ENCODE results near the gene PTPRD. TPM values are rescaled to one million over a fixed set of nuclear protein-coding genes. Genes with fewer than 3 reads are reported as not detected.

PTPRD gene
- total RNA-seq, 1 donor from 2014 or later: 139 TPM

- H3K9me3 Mint-ChIP-seq: no peaks in the 10 kb centered on the region
- H3K4me3 Mint-ChIP-seq: no peak overlapping the region
- H3K4me1 Mint-ChIP-seq: no peaks in the 10 kb centered on the region
- DNase-seq (ENCODE audit: low read depth, low spot score): no peak
- H3K27ac Mint-ChIP-seq (ENCODE audit: unreplicated experiment): no peak overlapping the region
- H3K27me3 Mint-ChIP-seq (ENCODE audit: low read depth): no peaks in the 10 kb centered on the region
- no peak for TF ChIP-seq CTCF (conservative IDR thresholded peaks at IDR 0.05)
- H3K36me3 Mint-ChIP-seq (ENCODE audit: low read depth): no peaks in the 10 kb centered on the region
These were observed 50.0 kb downstream of the PTPRD start for GRCh38 chr9:10562581-10563343.

GRCh38 chr9:10548348-10548747, 64.5 kb downstream of the PTPRD start:
- H3K4me3 Mint-ChIP-seq: no peak overlapping the region
- H3K27ac Mint-ChIP-seq (ENCODE audit: unreplicated experiment): no peak overlapping the region
- no peaks in the 10 kb centered on the region for H3K27me3 Mint-ChIP-seq (ENCODE audit: low read depth)
- no peaks in the 10 kb centered on the region for H3K36me3 Mint-ChIP-seq (ENCODE audit: low read depth)
- H3K4me1 Mint-ChIP-seq: no peaks in the 10 kb centered on the region
- no peaks in the 10 kb centered on the region for H3K9me3 Mint-ChIP-seq
- no peak for DNase-seq (ENCODE audit: low read depth, low spot score)
- TF ChIP-seq CTCF (conservative IDR thresholded peaks at IDR 0.05): no peak

- DNase-seq (ENCODE audit: low read depth, low spot score): no peak
- peaks cover 2% of the 10 kb centered on the region for H3K27me3 Mint-ChIP-seq (ENCODE audit: low read depth)
- H3K27ac Mint-ChIP-seq (ENCODE audit: unreplicated experiment): no peak overlapping the region
- H3K4me1 Mint-ChIP-seq: no peaks in the 10 kb centered on the region
- no peak overlapping the region for H3K4me3 Mint-ChIP-seq
- no peaks in the 10 kb centered on the region for H3K9me3 Mint-ChIP-seq
- H3K36me3 Mint-ChIP-seq (ENCODE audit: low read depth): no peaks in the 10 kb centered on the region
- TF ChIP-seq CTCF (conservative IDR thresholded peaks at IDR 0.05): no peak
These were observed 74.7 kb downstream of the PTPRD start for GRCh38 chr9:10538073-10538472.

- H3K4me1 Mint-ChIP-seq: no peaks in the 10 kb centered on the region
- no peaks in the 10 kb centered on the region for H3K36me3 Mint-ChIP-seq (ENCODE audit: low read depth)
- no peak for TF ChIP-seq CTCF (conservative IDR thresholded peaks at IDR 0.05)
- no peak for DNase-seq (ENCODE audit: low read depth, low spot score)
- H3K27ac Mint-ChIP-seq (ENCODE audit: unreplicated experiment): no peak overlapping the region
- H3K9me3 Mint-ChIP-seq: no peaks in the 10 kb centered on the region
- H3K4me3 Mint-ChIP-seq: no peak overlapping the region
- H3K27me3 Mint-ChIP-seq (ENCODE audit: low read depth): peaks cover 2% of the 10 kb centered on the region
These were observed 78.0 kb downstream of the PTPRD start for GRCh38 chr9:10534850-10535249.

- H3K9me3 Mint-ChIP-seq: no peaks in the 10 kb centered on the region
These were observed 86.8 kb downstream of the PTPRD start for GRCh38 chr9:10525972-10526371.

More at GRCh38 chr9:10525972-10526371, 86.8 kb downstream of the PTPRD start:
- Mint-ChIP-seq H3K4me3 (no peak overlapping the region), H3K27me3 (ENCODE audit: low read depth) (no peaks in the 10 kb centered on the region), H3K36me3 (ENCODE audit: low read depth) (no peaks in the 10 kb centered on the region), H3K27ac (ENCODE audit: unreplicated experiment) (no peak overlapping the region), H3K4me1 (no peaks in the 10 kb centered on the region)
- no peak for DNase-seq (ENCODE audit: low read depth, low spot score)
- TF ChIP-seq CTCF (conservative IDR thresholded peaks at IDR 0.05): peak; percentile 27

Measured in neural crest cell (in vitro differentiated cells).